NCI-H82 (cell line): Measurements from ENCODE around the gene IRF8.
"Not testable (repeated sequence)": the region's sequence is repeated elsewhere in the genome, so short reads cannot be mapped to it uniquely, and the experiment has no call there.

ENCODE experiments used
- DNase-seq: peaks from one replicate; lab custom pipeline; 2025; lab: John Stamatoyannopoulos, UW

The IRF8 gene

DNA sequence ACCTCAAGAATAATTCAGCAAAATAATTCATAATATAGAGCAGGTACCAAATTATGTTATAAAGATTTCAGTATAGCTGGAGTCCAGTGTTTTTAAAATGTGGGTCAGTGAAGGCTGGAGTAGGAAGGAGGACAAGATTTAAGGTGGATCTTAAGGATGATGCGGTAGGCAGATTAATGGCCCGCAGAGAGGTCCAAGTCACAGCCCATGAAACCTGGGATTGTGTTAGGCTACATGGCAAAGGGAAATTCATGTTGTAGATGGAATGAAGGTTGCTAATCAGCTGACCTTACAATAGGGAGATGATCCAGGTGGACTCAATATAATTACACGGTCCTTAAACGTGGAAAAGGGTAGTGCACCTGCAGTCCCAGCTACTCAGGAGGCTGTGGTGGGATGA is 6.2 kb upstream of the IRF8 start:
- DNase-seq = no peak

GRCh38 chr16:85894266-85894665 is 4.7 kb upstream of the IRF8 start:
- DNase-seq = no peak

DNA sequence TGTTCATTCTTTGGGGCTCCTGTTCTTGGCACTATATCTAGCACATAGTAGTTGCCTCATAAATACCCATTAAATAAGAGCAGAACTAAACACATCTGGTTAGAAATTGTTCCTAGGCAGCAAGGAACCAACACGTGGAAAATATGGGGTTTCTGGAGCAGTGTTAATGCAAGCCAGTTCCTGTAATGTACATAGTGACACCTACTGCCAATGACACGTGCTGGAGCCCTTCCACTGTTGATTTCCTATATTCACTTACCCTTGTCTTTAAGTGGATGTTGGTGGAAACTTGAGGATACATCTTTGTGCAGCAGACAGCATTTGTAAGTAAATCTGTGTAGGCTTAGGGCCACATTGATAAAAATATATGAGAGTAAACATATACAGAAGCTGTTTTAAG is 1.6 kb upstream of the IRF8 start:
- no peak for DNase-seq

DNA sequence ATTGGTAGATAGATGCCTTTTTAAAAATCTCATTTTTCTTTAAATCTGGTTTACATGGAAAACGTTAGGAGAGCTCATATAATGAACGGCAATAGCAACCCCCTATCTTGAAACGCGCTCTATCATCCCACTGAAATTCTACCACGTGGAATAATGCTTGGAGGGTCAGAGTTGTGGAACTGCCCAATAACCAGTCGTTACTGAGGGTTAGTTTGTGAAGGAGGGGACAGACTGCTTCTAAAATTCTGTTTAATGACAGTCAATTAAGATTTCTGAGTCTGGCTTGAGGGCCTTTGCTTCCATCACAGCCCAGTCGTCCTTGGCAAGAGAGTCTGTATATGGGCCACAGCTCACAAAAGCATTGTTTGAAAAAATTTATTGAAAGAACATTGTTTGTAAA is 482 bp downstream of the IRF8 start:
- no peak for DNase-seq

DNA sequence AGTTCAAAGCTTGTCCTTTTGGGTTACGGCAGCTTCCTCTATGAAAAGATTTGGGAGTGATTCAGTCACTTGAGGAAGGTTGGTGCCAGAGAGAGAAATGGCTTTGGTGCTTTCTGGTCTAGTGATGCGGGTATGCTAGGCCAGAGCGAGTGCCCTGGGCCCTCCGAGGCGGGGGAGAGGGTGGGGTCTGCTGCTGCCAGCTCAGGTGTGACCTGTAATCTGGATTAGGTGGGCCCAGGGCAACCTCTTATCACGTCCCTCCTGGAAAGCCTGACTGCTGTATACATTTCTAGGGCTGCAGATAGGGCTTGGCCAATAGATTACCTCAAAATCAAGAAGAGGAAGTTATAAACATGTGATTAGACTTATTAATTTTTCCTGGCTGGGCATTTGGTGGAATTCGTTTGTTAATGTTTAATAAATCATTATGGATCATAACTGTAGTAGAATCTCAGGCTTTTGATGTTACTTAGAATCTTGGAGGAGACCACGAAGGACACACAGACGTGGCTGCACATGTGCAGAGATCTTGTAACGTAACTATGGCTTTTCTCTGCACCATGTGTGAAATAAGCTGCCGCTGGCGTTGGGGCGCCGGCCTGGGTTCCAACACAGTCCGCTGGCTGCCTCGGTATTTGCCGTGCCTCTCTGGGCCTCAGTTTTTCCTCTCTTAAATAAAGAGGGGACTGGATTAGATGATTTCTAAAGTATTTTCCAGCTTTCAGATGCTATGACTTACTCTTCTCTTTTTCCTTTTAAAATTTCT is 1.2 kb downstream of the IRF8 start:
- no peak for DNase-seq

DNA sequence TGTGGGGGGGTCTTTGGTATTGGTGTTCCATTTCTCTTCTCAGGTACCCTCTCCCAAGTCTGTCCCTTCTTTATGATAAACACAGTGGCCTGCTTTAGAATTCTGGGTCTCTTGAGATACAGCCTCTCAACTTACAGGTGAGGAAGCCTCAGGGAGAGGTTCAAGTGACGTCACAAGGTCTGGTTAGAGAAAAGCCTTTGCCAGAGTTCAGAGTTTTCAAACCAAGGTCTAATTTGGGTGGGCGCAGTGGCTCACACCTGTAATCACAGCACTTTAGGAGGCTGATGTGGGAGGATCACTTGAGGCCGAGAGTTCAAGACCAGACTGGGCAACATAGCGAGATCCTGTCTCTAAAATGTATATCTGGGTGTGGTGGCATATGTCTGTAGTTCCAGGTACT is 2.1 kb downstream of the IRF8 start:
- no peak for DNase-seq

DNA sequence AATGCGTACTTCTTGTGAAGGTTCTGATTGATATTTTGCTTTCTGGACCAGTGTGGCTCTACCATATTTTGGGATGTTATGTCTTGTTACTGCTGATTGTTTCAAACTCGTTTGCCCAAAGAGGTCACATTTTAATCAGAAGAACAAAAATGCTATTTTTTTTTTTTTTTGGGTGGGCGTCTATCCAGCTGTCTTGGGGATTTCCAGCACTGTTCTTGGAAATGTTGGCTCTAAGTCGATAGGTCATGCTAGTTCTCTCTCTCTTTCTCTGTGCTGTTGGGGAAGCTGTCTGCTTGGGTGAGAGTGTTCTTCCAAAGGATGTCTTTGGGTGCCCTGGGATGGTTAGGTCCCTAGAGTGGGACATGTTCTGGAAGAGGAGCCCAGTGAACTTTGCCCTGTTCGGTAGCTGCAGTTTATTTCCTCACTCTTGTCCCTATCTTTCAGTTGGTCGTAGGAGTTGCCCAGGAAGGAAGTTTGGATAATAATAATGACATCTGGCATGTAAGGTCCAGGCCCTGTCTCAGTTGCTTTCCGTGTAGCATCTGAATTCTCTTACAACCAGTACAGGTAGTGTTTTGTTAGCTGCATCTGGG is 2.9 kb downstream of the IRF8 start:
- no peak for DNase-seq

DNA sequence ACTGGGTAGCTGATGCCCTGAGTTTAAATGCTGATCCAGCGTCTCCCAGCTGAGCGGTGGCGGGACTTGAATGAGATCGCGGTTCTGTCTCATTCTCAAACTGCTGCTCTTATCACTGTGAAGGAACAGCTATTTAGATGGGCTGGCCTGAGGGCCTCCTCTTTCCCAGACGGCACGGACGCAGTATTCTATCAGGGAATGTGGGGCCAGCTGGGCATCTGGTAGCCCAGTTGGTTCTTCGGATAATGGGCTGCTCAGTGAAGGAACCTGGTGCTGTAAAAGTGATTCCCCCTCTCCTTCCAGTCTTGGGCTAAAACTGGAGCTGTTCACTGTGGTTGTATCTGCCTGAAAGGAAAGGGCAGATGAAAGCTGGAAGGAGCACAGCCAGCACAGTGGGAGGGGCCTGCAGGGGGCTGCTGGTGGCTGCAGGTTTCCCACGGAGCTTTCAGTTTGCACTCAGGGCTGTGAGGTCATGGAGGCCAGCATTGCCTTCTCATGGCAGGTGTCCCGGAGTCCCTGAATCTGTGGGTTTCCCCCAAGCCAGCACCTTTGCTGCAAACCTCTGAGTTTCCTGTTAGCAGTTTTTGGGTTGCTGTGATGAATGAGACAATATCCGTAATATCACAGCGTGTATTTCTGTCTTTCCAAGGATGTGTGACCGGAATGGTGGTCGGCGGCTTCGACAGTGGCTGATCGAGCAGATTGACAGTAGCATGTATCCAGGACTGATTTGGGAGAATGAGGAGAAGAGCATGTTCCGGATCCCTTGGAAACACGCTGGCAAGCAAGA is 3.6 kb downstream of the IRF8 start:
- no peak for DNase-seq

DNA sequence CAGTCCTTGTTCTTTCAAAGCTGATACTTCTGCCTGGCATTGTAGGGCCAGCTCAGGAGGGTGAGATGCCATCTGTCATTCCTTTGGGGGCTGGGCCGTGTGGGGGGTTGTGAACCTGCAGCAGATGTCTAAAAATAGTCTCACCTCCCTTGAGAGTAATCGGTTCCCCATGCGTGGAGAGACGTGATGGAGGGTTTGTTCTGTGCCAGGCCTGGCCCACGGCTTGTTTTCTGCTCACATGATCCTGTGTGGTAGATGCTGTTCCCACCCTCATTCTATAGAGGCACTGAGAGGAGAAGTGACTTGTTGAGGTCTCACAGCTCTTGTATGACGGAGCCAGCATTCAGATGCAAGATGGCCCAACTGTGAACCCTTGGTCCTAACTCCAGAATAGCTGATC is 4.6 kb downstream of the IRF8 start:
- no peak for DNase-seq

DNA sequence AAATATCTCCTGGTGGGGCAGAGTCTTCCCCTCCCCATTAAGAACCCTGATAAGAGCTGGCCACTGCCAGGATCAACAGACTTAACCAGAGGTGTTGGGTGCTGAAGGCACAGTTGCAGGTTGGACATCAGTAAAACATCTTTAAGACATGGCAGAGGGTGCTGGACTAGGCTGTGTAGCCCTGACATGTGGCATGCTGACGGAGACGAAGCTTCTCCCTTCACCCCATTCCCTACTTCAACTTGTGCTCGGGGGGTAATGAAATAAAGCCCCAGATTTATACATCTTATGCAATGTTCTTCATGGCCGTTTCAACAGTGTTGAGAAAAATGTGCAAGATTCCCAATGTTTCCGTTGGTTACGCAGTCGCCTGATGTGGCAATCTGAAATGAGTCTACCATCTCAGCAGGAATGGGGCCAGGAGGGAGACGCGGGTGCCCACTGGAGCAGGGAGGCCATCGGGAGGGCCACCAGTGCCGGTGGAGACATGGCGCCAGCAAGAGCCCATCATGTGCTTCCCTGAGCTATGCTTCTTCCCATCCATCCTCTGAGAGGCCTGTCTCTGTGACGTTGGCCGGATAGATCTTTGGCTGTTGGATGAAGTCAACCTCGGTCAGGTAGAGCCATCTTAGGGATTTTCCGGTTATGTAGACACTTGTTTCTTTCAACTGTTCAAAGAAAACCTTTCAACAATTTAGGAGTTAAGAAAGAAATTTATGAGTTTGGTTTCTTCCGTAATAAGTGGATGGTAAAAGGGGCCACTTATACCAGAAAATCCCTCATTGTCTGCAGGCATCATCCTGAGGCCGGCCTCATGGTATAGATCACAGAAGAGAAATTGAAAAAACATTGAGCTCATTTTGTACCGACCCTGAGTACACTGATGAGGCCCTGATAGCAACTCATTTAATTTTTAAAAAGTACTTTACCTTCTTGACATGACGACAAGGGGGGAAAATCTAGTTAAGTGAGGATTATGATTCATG is 6.4 kb downstream of the IRF8 start:
- no peak for DNase-seq

DNA sequence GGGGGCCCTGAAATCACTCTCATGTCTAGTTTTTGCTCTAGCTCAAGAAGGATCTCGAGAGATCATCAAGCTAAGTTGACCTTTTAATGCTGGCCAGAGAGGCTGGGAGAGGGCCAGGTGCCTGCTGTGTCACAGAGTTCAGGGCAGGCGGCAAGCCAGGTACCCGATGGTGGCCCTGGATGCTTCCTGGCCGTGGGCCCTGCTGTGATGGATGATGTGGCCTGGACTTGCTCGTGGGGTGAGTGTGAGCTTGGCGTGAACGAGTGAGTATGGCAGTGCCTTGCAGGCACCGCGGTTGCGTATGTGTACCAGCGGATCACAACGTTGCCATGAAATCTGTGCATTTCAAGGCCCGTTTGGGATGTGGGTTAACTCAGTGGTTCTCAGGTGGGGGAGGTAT is 7.4 kb downstream of the IRF8 start:
- DNase-seq = no peak

GRCh38 chr16:85907231-85907630 is 8.3 kb downstream of the IRF8 start:
- not testable (repeated sequence) for DNase-seq

- DNase-seq = no peak
Measured at GRCh38 chr16:85908444-85908843, 9.5 kb downstream of the IRF8 start.

DNA sequence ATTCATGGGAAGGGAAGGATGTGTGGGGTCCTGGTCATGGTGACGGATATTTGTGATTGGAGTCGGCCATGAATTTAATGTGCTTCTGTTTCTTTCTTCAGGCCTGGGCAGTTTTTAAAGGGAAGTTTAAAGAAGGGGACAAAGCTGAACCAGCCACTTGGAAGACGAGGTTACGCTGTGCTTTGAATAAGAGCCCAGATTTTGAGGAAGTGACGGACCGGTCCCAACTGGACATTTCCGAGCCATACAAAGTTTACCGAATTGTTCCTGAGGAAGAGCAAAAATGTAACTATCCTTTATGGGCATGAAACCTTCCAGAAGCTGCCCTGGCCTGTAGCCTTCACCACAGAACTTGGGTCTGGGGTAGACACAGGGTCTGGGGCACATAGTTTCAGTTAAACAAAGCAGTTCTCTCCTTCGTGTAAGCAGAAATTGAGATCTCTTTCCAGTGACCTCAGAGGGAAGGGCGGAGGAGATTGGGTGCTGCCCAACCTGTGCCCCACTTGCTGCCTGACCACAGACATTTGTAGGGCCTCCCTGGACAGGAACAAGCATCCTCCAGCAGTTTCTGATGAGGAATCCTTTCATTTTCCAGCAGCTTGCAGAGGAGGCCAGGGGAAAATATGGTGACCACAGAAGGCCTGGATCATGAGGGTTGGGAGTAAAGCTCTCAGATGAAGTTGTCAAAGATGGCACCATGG is 10.1 kb downstream of the IRF8 start:
- DNase-seq = no peak

- no peak for DNase-seq
Measured at GRCh38 chr16:85909932-85910853, 11.2 kb downstream of the IRF8 start.

GRCh38 chr16:85910854-85911247 is 11.9 kb downstream of the IRF8 start:
- no peak for DNase-seq

DNA sequence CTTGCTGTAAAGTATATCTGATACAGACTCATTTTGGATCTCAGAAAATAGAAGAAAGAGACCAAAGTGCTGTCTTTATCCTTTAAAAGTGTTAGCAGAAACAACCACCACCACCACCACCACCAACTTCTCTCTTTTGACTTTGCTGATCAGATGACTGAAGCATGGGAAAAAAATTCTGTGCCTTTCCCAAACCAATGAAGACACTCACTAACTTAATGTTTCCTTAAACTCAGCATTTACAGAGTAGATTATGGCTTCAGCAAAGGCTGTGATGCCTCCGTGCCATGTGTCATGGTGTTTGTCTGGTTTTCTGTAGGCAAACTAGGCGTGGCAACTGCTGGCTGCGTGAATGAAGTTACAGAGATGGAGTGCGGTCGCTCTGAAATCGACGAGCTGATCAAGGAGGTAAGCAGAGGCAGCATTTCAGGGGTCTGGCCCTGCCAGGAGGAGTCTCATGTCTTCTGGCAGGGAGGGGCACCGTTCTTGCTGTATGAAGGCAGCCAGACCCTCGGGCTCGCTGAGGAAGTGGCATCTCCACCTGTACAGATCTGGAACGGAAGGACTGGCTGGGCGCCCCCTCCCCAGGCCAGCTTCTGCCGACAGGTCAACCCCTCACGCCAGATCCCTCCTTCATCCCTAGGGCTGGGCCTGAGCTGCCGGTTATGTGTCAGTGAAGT is 12.4 kb downstream of the IRF8 start:
- DNase-seq = no peak

- peak; percentile 79 for DNase-seq
Measured at GRCh38 chr16:85912211-85912974, 13.4 kb downstream of the IRF8 start.

- DNase-seq = no peak
Measured at GRCh38 chr16:85913141-85913601, 14.2 kb downstream of the IRF8 start.
